GM13977 (cell line): Measurements from ENCODE around the gene KIF1A.

Experiments
- DNase-seq: peaks from one replicate; pipeline ENCODE4 v3.0.0; 2012; ENCODE audit warnings: low spot score
- in situ Hi-C: fragments of 300-500 bp; cut with MboI; formaldehyde crosslinking; loops from one replicate; pipeline ENCODE4 v1.12.0; 2022; ENCODE audit warnings: low sequenced_read_pairs, low pct_unique_long_range_greater_than_20kb, mixed read lengths, inconsistent platforms; ENCODE audit not compliant: unreplicated experiment
- TF ChIP-seq, protein P1 (sequence below): IDR thresholded peaks from 2 replicates; pipeline ENCODE4 v1.5.1; 2012; ENCODE audit warnings: mild to moderate bottlenecking, control low read depth; ENCODE audit not compliant: insufficient read depth; ENCODE audit errors: extremely low read depth, missing control alignments

Gene KIF1A

DNA sequence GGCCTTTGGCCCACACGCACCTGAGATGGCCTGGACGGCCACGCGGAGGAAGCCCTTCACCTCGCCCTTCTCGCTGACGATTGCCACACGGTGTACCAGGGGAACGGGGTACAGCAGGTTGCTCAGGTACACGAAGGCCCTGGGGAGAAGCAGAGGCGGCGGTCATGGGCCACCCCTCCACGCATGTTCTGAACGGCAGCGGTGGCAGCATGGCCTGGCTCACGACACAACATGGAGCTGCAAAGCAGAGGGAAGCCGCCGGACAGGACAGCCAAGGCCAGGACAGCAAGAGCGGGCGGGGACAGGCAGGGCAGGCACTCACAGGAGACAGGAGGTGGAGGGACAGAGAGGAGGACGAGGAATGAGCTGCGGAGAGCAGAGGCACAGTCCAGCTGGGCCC lies 69.6 kb downstream of the KIF1A start:
- in situ Hi-C loops = no loop called here
- DNase-seq = no peak
- TF ChIP-seq, protein P1, sequence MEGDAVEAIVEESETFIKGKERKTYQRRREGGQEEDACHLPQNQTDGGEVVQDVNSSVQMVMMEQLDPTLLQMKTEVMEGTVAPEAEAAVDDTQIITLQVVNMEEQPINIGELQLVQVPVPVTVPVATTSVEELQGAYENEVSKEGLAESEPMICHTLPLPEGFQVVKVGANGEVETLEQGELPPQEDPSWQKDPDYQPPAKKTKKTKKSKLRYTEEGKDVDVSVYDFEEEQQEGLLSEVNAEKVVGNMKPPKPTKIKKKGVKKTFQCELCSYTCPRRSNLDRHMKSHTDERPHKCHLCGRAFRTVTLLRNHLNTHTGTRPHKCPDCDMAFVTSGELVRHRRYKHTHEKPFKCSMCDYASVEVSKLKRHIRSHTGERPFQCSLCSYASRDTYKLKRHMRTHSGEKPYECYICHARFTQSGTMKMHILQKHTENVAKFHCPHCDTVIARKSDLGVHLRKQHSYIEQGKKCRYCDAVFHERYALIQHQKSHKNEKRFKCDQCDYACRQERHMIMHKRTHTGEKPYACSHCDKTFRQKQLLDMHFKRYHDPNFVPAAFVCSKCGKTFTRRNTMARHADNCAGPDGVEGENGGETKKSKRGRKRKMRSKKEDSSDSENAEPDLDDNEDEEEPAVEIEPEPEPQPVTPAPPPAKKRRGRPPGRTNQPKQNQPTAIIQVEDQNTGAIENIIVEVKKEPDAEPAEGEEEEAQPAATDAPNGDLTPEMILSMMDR = no peak

- TF ChIP-seq, protein P1 = no peak
- in situ Hi-C loops = no loop called here
- no peak for DNase-seq
Observed at GRCh38 chr2:240749516-240749915, 70.5 kb downstream of the KIF1A start.

DNA sequence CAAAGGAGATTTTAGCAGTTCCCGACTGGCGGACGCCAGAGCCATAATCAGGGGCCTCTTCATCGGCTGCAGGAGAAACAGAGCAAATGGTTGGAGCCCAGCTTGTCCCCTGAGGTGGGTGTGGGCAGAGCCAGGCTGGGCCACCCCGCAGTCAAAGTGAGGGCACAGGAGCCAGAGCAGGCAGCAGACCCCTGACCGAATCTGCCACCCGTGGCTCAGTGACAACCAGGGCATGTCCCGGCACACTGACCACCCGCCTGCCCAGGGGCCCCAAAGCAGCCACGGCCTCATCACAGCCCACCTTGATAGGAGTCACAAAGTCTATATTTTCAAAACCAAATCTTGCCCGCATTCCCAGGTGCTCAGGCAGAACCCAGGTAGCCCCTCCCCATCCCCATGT lies 72.8 kb downstream of the KIF1A start:
- in situ Hi-C loops = no loop called here

GRCh38 chr2:240746671-240747070 lies 73.3 kb downstream of the KIF1A start:
- TF ChIP-seq, protein P1 = no peak
- in situ Hi-C loops = no loop called here
- DNase-seq = no peak

More for the DNA sequence above, 72.8 kb downstream of the KIF1A start:
- DNase-seq = no peak
- TF ChIP-seq, protein P1 = no peak

- DNase-seq = no peak
- TF ChIP-seq, protein P1 = no peak
- in situ Hi-C loops = no loop called here
Observed at GRCh38 chr2:240745962-240746361, 74.1 kb downstream of the KIF1A start.

- TF ChIP-seq, protein P1 = no peak
- in situ Hi-C loops = no loop called here
- DNase-seq = no peak
Observed at GRCh38 chr2:240745456-240745855, 74.6 kb downstream of the KIF1A start.

GRCh38 chr2:240742602-240743095 lies 77.4 kb downstream of the KIF1A start:
- no peak for DNase-seq
- TF ChIP-seq, protein P1 = no peak
- in situ Hi-C loops = no loop called here
